Colonic mucosa (tissue), 4 donors: ENCODE results near the gene GFOD2. TPM values are rescaled to one million over a fixed set of nuclear protein-coding genes. Genes with fewer than 3 reads are reported as not detected.

ENCODE experiments used
- DNase-seq: peaks from one replicate; pipeline ENCODE4 v3.0.0-alpha.2; 2020
- H3K27ac ChIP-seq: fragments of 200-600 bp; one replicate; pipeline ENCODE4 v1.8.0; 2021
- H3K27me3 ChIP-seq: fragments of 200-600 bp; one replicate; pipeline ENCODE4 v1.8.0; 2021
- H3K36me3 ChIP-seq: fragments of 200-600 bp; one replicate; pipeline ENCODE4 v1.8.0; 2021
- H3K4me1 ChIP-seq: fragments of 200-600 bp; one replicate; pipeline ENCODE4 v1.8.0; 2021; ENCODE audit warnings: mild to moderate bottlenecking
- H3K4me3 ChIP-seq: fragments of 200-600 bp; one replicate; pipeline ENCODE4 v1.8.0; 2021
- H3K9ac ChIP-seq, 2 donors: one replicate each; pipeline ENCODE4 v1.7.0; 2013; ENCODE audit warnings: control low read depth in 2 of 2, low read depth in 2 of 2, low read length in 2 of 2
- H3K9me3 ChIP-seq: fragments of 200-600 bp; one replicate; pipeline ENCODE4 v1.8.0; 2021
- CTCF ChIP-seq: fragments of 200-600 bp; IDR thresholded peaks from one replicate; pipeline ENCODE4 v1.8.0; 2022; ENCODE audit warnings: antibody characterized with exemption, mild to moderate bottlenecking
- intact Hi-C: fragments of 100-400 bp; cut with DNase I; formaldehyde crosslinking; loops from one replicate; pipeline ENCODE4 v1.14.1; 2022
- total RNA-seq, 2 donors: library from RNA; stranded (reverse); fragmentation: NEBNext Ultra II Directional in 1 of 2; extraction: Animal tissue kit (Norgen Biotek cat#: 25700) in 1 of 2; gene quantifications; one replicate each; pipeline ENCODE4 v1.2.1, GENCODE V29; 2021
- donor health status: healthy.
- donor health status: DM: no; HTN: no; CAD: no.
- donor health status: DM: no; HTN: no; CAD: no.

The GFOD2 gene
- total RNA-seq, 2 donors from 2014 or later = 22.1 to 33.8 TPM

GRCh38 chr16:67666559-67667452 is 52.3 kb downstream of the GFOD2 start, which contains the start of the genes C16orf86 and ENKD1:
C16orf86 (plus strand) TSS chr16:67666814; CDS start chr16:67666971, 157 bp downstream.
ENKD1 (minus strand) TSS chr16:67666750; CDS start chr16:67666442, 308 bp downstream.
- Histone ChIP-seq H3K9me3 (no peaks in the 10 kb centered on the region), H3K27me3 (no peaks in the 10 kb centered on the region), H3K36me3 (no peaks in the 10 kb centered on the region), H3K27ac (peak within 1 kb of the TSS; percentile 70), H3K4me1 (peaks cover 11% of the 10 kb centered on the region), H3K9ac (peak within 1 kb of the TSS; percentile 55 to 91), H3K4me3 (peak within 1 kb of the TSS; percentile 88)
- TF ChIP-seq CTCF = no peak
- DNase-seq = peak; percentile 83
- intact Hi-C loops = loop anchor here (10.0 kb wide), 1 partner anchor 142 kb away; the partner anchor contains the start of gene RIPOR1

GRCh38 chr16:67666032-67666551 is 53.0 kb downstream of the GFOD2 start:
- peak overlapping the region; percentile 70 for H3K27ac ChIP-seq
- no peak for DNase-seq
- H3K36me3 ChIP-seq = no peaks in the 10 kb centered on the region
- peaks cover 16% of the 10 kb centered on the region for H3K4me1 ChIP-seq
- intact Hi-C loops = loop anchor here (10.0 kb wide), 1 partner anchor 141 kb away; the partner anchor contains the start of gene RIPOR1
- peak overlapping the region; percentile 88 for H3K4me3 ChIP-seq
- no peaks in the 10 kb centered on the region for H3K27me3 ChIP-seq
- TF ChIP-seq CTCF = no peak
- no peaks in the 10 kb centered on the region for H3K9me3 ChIP-seq
- peak overlapping the region; percentile 43 to 66 for H3K9ac ChIP-seq

- Histone ChIP-seq H3K4me1 (peaks cover 17% of the 10 kb centered on the region), H3K4me3 (peak overlapping the region; percentile 88), H3K9ac (peak overlapping the region; percentile 43 to 66), H3K36me3 (no peaks in the 10 kb centered on the region), H3K27me3 (no peaks in the 10 kb centered on the region), H3K27ac (no peak overlapping the region), H3K9me3 (no peaks in the 10 kb centered on the region)
- TF ChIP-seq CTCF = no peak
- no peak for DNase-seq
- intact Hi-C loops = loop anchor here (10.0 kb wide), 1 partner anchor 141 kb away; the partner anchor contains the start of gene RIPOR1
Observed at GRCh38 chr16:67665598-67665997, 53.5 kb downstream of the GFOD2 start.

GRCh38 chr16:67664871-67665270 is 54.2 kb downstream of the GFOD2 start:
- no peak for TF ChIP-seq CTCF
- no peak for DNase-seq
- H3K27me3 ChIP-seq = no peaks in the 10 kb centered on the region
- intact Hi-C loops = loop anchor here (10.0 kb wide), 1 partner anchor 140 kb away; the partner anchor contains the start of gene RIPOR1
- H3K27ac ChIP-seq = no peak overlapping the region
- H3K9me3 ChIP-seq = no peaks in the 10 kb centered on the region
- H3K36me3 ChIP-seq = no peaks in the 10 kb centered on the region
- no peak overlapping the region for H3K9ac ChIP-seq
- H3K4me1 ChIP-seq = peaks cover 17% of the 10 kb centered on the region
- H3K4me3 ChIP-seq = no peak overlapping the region

- Histone ChIP-seq H3K4me3 (no peak overlapping the region), H3K9me3 (no peaks in the 10 kb centered on the region), H3K36me3 (no peaks in the 10 kb centered on the region), H3K27ac (no peak overlapping the region), H3K9ac (no peak overlapping the region), H3K4me1 (peaks cover 19% of the 10 kb centered on the region), H3K27me3 (no peaks in the 10 kb centered on the region)
- no peak for TF ChIP-seq CTCF
- intact Hi-C loops = loop anchor here (10.0 kb wide), 1 partner anchor 139 kb away; the partner anchor contains the start of gene RIPOR1
- DNase-seq = no peak
Observed at GRCh38 chr16:67664258-67664657, 54.9 kb downstream of the GFOD2 start.
